HEK293 (cell line): ENCODE results near the gene RNF111.
A peak's percentile ranks its signal among the peaks of the same experiment; 100 is the strongest.

Experiments used
- CTCF ChIA-PET: fragments of 350-600 bp; formaldehyde crosslinking; extraction: SDS; loops from one replicate; lab custom pipeline; 2021; ENCODE audit warnings: antibody characterized with exemption; lab: Yijun Ruan, JAX
- POLR2A ChIA-PET: fragments of 300-600 bp; formaldehyde crosslinking; extraction: SDS; loops from one replicate; lab custom pipeline; 2020; ENCODE audit warnings: antibody characterized with exemption, inconsistent platforms; lab: Yijun Ruan, JAX
- H3K27ac ChIP-seq: fragments of 200-500 bp; sonication (Bioruptor generic); 2 replicates; pipeline ENCODE4 v1.5.1; 2014; ENCODE audit warnings: low read depth, low read length, control low read depth, inconsistent platforms; ENCODE audit errors: extremely low read depth
- H3K36me3 ChIP-seq, 2 experiments: fragments of 200-500 bp in 1 of 2; sonication (Bioruptor generic) in 1 of 2; 1 replicate in 1 of 2; 2 replicates in 1 of 2; pipeline ENCODE4 v1.5.1; 2014 to 2017; ENCODE audit warnings: inconsistent platforms in 2 of 2, low read length in 2 of 2; ENCODE audit not compliant: control insufficient read depth in 2 of 2, insufficient read depth in 1 of 2
- H3K4me1 ChIP-seq: fragments of 200-500 bp; sonication (Bioruptor generic); 2 replicates; pipeline ENCODE4 v1.5.1; 2014; ENCODE audit warnings: mild to moderate bottlenecking, low read length, inconsistent platforms; ENCODE audit not compliant: control insufficient read depth, insufficient read depth
- H3K4me3 ChIP-seq: 2 replicates; pipeline ENCODE4 v1.5.1; 2011; ENCODE audit warnings: low read depth, mild to moderate bottlenecking, control low read depth, low read length, moderate library complexity
- H3K9me3 ChIP-seq: fragments of 200-500 bp; sonication (Bioruptor generic); 2 replicates; pipeline ENCODE4 v1.5.1; 2014; ENCODE audit warnings: low read depth, low read length, inconsistent platforms; ENCODE audit not compliant: control insufficient read depth, insufficient read depth
- BCL11B ChIP-seq: fragments of 450-650 bp; formaldehyde crosslinking; IDR thresholded peaks from 2 replicates; pipeline ENCODE4 v1.5.1; 2016; ENCODE audit warnings: low read depth, missing biosample characterization, missing genetic modification characterization
- GLI2 ChIP-seq: fragments of 450-650 bp; formaldehyde crosslinking; IDR thresholded peaks from 2 replicates; pipeline ENCODE4; 2017; ENCODE audit warnings: missing biosample characterization, missing genetic modification characterization, low read depth, borderline replicate concordance
- GLIS1 ChIP-seq: fragments of 450-650 bp; formaldehyde crosslinking; IDR thresholded peaks from 2 replicates; pipeline ENCODE4 v1.5.1; 2016; ENCODE audit warnings: missing biosample characterization, missing genetic modification characterization
- OSR2 ChIP-seq: fragments of 450-650 bp; formaldehyde crosslinking; IDR thresholded peaks from 2 replicates; pipeline ENCODE4 v1.5.1; 2016; ENCODE audit warnings: missing biosample characterization, missing genetic modification characterization
- PRDM1 ChIP-seq: fragments of 450-650 bp; formaldehyde crosslinking; IDR thresholded peaks from 2 replicates; pipeline ENCODE4; 2016; ENCODE audit warnings: missing biosample characterization, missing genetic modification characterization
- PRDM2 ChIP-seq: fragments of 450-650 bp; formaldehyde crosslinking; IDR thresholded peaks from 2 replicates; pipeline ENCODE4 v1.5.1; 2016; ENCODE audit warnings: missing biosample characterization, missing genetic modification characterization, borderline replicate concordance
- SETDB1 ChIP-seq: IDR thresholded peaks from one replicate; pipeline ENCODE4 v1.6.1; 2017; ENCODE audit warnings: mild to moderate bottlenecking, low read length, moderate library complexity, mixed read lengths; ENCODE audit not compliant: insufficient read length
- ZBTB17 ChIP-seq: fragments of 450-650 bp; formaldehyde crosslinking; IDR thresholded peaks from 2 replicates; pipeline ENCODE4 v1.5.1; 2016; ENCODE audit warnings: missing biosample characterization, missing genetic modification characterization
- ZBTB48 ChIP-seq: fragments of 450-650 bp; formaldehyde crosslinking; IDR thresholded peaks from 2 replicates; pipeline ENCODE4 v1.5.1; 2016; ENCODE audit warnings: missing biosample characterization, missing genetic modification characterization
- ZBTB49 ChIP-seq: fragments of 450-650 bp; formaldehyde crosslinking; IDR thresholded peaks from 2 replicates; pipeline ENCODE4 v1.5.1; 2016; ENCODE audit warnings: missing biosample characterization, missing genetic modification characterization, low read depth
- ZFHX2 ChIP-seq: fragments of 450-650 bp; formaldehyde crosslinking; conservative IDR thresholded peaks from 2 replicates; pipeline ENCODE4 v1.5.1; 2016; ENCODE audit warnings: missing biosample characterization, missing genetic modification characterization
- ZNF19 ChIP-seq: fragments of 450-650 bp; formaldehyde crosslinking; IDR thresholded peaks from 2 replicates; pipeline ENCODE4; 2016; ENCODE audit warnings: missing biosample characterization, missing genetic modification characterization, low read depth
- ZNF214 ChIP-seq: fragments of 450-650 bp; formaldehyde crosslinking; IDR thresholded peaks from 2 replicates; pipeline ENCODE4 v1.5.1; 2017; ENCODE audit warnings: missing biosample characterization, mild to moderate bottlenecking, missing genetic modification characterization, borderline replicate concordance
- ZNF302 ChIP-seq: fragments of 450-650 bp; formaldehyde crosslinking; IDR thresholded peaks from 2 replicates; pipeline ENCODE4 v1.5.1; 2016; ENCODE audit warnings: missing biosample characterization, missing genetic modification characterization, low read depth
- ZNF335 ChIP-seq: fragments of 450-650 bp; formaldehyde crosslinking; conservative IDR thresholded peaks from 2 replicates; pipeline ENCODE4 v1.5.1; 2016; ENCODE audit warnings: missing biosample characterization, missing genetic modification characterization
- ZNF341 ChIP-seq: fragments of 450-650 bp; formaldehyde crosslinking; IDR thresholded peaks from 2 replicates; pipeline ENCODE4; 2016; ENCODE audit warnings: low read depth, missing biosample characterization, missing genetic modification characterization
- ZNF366 ChIP-seq: fragments of 450-650 bp; formaldehyde crosslinking; conservative IDR thresholded peaks from 2 replicates; pipeline ENCODE4 v1.5.1; 2016; ENCODE audit warnings: missing biosample characterization, missing genetic modification characterization
- ZNF391 ChIP-seq: fragments of 450-650 bp; formaldehyde crosslinking; IDR thresholded peaks from 2 replicates; pipeline ENCODE4 v1.5.1; 2016; ENCODE audit warnings: low read depth, missing biosample characterization, missing genetic modification characterization, borderline replicate concordance
- ZNF416 ChIP-seq: fragments of 450-650 bp; formaldehyde crosslinking; IDR thresholded peaks from 2 replicates; pipeline ENCODE4 v1.5.1; 2016; ENCODE audit warnings: missing biosample characterization, missing genetic modification characterization
- ZNF449 ChIP-seq: fragments of 450-650 bp; formaldehyde crosslinking; IDR thresholded peaks from 2 replicates; pipeline ENCODE4 v1.5.1; 2017; ENCODE audit warnings: missing biosample characterization, mild to moderate bottlenecking, missing genetic modification characterization, moderate library complexity
- ZNF501 ChIP-seq: fragments of 450-650 bp; formaldehyde crosslinking; IDR thresholded peaks from 2 replicates; pipeline ENCODE4 v1.5.1; 2016; ENCODE audit warnings: missing biosample characterization, missing genetic modification characterization
- ZNF529 ChIP-seq: fragments of 450-650 bp; formaldehyde crosslinking; IDR thresholded peaks from 2 replicates; pipeline ENCODE4 v1.5.1; 2017; ENCODE audit warnings: missing genetic modification characterization, missing biosample characterization; ENCODE audit not compliant: insufficient replicate concordance
- ZNF530 ChIP-seq: fragments of 450-650 bp; formaldehyde crosslinking; IDR thresholded peaks from 2 replicates; pipeline ENCODE4 v1.5.1; 2016; ENCODE audit warnings: low read depth, missing biosample characterization, missing genetic modification characterization
- ZNF571 ChIP-seq: fragments of 450-650 bp; formaldehyde crosslinking; IDR thresholded peaks from 2 replicates; pipeline ENCODE4 v1.5.0; 2017; ENCODE audit warnings: missing biosample characterization, missing genetic modification characterization
- ZNF626 ChIP-seq: fragments of 450-650 bp; sonication (Bioruptor Pico); formaldehyde crosslinking; IDR thresholded peaks from 2 replicates; pipeline ENCODE4 v1.5.1; 2018; ENCODE audit warnings: missing biosample characterization, missing genetic modification characterization, inconsistent platforms
- ZNF776 ChIP-seq: fragments of 450-650 bp; formaldehyde crosslinking; IDR thresholded peaks from 2 replicates; pipeline ENCODE4 v1.5.0; 2017; ENCODE audit warnings: missing biosample characterization, missing genetic modification characterization, borderline replicate concordance
- ZNF792 ChIP-seq: fragments of 450-650 bp; formaldehyde crosslinking; IDR thresholded peaks from 2 replicates; pipeline ENCODE4 v1.5.1; 2016; ENCODE audit warnings: missing biosample characterization, missing genetic modification characterization
- ZNF830 ChIP-seq: fragments of 450-650 bp; IDR thresholded peaks from 2 replicates; pipeline ENCODE4 v1.5.0; 2018; ENCODE audit warnings: missing biosample characterization, missing genetic modification characterization, low read depth, mild to moderate bottlenecking, moderate library complexity
- ZNF843 ChIP-seq: fragments of 450-650 bp; formaldehyde crosslinking; IDR thresholded peaks from 2 replicates; pipeline ENCODE4 v1.5.1; 2016; ENCODE audit warnings: missing biosample characterization, missing genetic modification characterization

The RNF111 gene

GRCh38 chr15:59104602-59104911, 117.1 kb downstream of the RNF111 start (continued):
- TF ChIP-seq BCL11B (no peak), ZNF302 (no peak), ZNF530 (tag by site-specific recombination) (no peak), ZFHX2 (tag by site-specific recombination) (peak; percentile 22; the same call in 1 of the 2 replicates), ZNF449 (tag by site-specific recombination) (0 out of 2 replicates have a peak, but pooled peaks have one; percentile 74), ZNF366 (no peak), ZNF214 (tag by site-specific recombination) (no peak), SETDB1 (no peak), ZNF792 (0 out of 2 replicates have a peak, but pooled peaks have one; percentile 30), ZNF776 (tag by site-specific recombination) (no peak), ZNF335 (peak; percentile 32), ZNF391 (no peak)

GRCh38 chr15:59104912-59105732, 117.7 kb downstream of the RNF111 start, which contains the start of gene CCNB2:
Gene CCNB2 (plus strand): TSS chr15:59105146. CDS start chr15:59105269, 123 bp downstream.
- no peaks in the 10 kb centered on the region for H3K9me3 ChIP-seq
- TF ChIP-seq ZNF571, result no peak
- TF ChIP-seq ZNF626 (tag by site-specific recombination), result no peak
- no peak for TF ChIP-seq ZBTB49 (tag by site-specific recombination)
- no peak for TF ChIP-seq ZNF19
- TF ChIP-seq ZNF341 (tag by site-specific recombination), result peak; percentile 53
- peak; percentile 86 for TF ChIP-seq ZBTB48 (tag by site-specific recombination)
- peak; percentile 23; the same call in 1 of the 2 replicates for TF ChIP-seq GLIS1 (tag by site-specific recombination)
- TF ChIP-seq ZNF501 (tag by site-specific recombination), result peak; percentile 64; the same call in 1 of the 2 replicates
- no peak for TF ChIP-seq ZNF830 (tag by site-specific recombination)
- no peak for TF ChIP-seq ZNF843 (tag by site-specific recombination)
- TF ChIP-seq ZNF529 (tag by site-specific recombination), result no peak
- TF ChIP-seq ZNF416 (tag by site-specific recombination), result no peak
- no peak for TF ChIP-seq GLI2 (tag by site-specific recombination)
- TF ChIP-seq PRDM1, result no peak
- no peak for TF ChIP-seq PRDM2 (tag by site-specific recombination)
- peak; percentile 93 for TF ChIP-seq ZBTB17 (tag by site-specific recombination)
- no peak for TF ChIP-seq OSR2

More at GRCh38 chr15:59104912-59105732, 117.7 kb downstream of the RNF111 start, which contains the start of gene CCNB2:
- H3K36me3 ChIP-seq, result peaks cover 27 to 32% of the 10 kb centered on the region in 2 experiments
- H3K4me3 ChIP-seq, result peak within 1 kb of the TSS; percentile 95
- peak within 1 kb of the TSS; percentile 85 for H3K27ac ChIP-seq
- CTCF ChIA-PET, result no interaction called here
- no peaks in the 10 kb centered on the region for H3K4me1 ChIP-seq
- POLR2A ChIA-PET, result interaction anchor here (1.2 kb wide), 1 partner anchor 148 kb away, joined by 3 read pairs; no protein-coding TSS in a partner anchor
